DOHH2 (cell line): Measurements from ENCODE around the gene PAK2.

Experiments
- EZH2phosphoT487 ChIP-seq: fragments of 200-600 bp; sonication (generic); IDR thresholded peaks from 2 replicates; pipeline ENCODE4 v1.6.1; 2017; ENCODE audit warnings: borderline replicate concordance, mild to moderate bottlenecking, antibody characterized with exemption, low read length, moderate library complexity, mixed read lengths
- TF ChIP-seq, protein P1 (sequence below): fragments of 200-600 bp; sonication (generic); IDR thresholded peaks from one replicate; pipeline ENCODE4 v1.5.1; 2014; ENCODE audit warnings: antibody characterized with exemption, mild to moderate bottlenecking, low read depth, low read length; ENCODE audit not compliant: poor library complexity, severe bottlenecking

DNA sequence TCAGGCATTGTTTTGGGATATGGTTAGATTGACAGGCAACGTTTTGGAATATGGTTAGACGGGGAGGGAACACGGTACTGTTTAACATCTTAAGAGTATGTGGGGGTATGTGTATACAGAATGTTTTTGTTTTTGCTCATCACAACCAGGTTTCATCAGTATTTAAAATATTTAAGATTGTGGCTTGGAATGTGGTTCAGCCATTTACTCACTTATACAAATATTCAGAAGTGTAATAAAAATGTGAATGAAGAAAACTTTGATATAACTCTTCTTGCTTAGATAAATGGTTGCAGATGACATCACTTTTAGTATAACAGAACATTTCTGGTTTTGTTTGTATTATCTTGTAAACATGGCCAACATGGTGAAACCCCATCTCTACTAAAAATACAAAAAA, 3.9 kb upstream of the PAK2 start:
- TF ChIP-seq, protein P1, sequence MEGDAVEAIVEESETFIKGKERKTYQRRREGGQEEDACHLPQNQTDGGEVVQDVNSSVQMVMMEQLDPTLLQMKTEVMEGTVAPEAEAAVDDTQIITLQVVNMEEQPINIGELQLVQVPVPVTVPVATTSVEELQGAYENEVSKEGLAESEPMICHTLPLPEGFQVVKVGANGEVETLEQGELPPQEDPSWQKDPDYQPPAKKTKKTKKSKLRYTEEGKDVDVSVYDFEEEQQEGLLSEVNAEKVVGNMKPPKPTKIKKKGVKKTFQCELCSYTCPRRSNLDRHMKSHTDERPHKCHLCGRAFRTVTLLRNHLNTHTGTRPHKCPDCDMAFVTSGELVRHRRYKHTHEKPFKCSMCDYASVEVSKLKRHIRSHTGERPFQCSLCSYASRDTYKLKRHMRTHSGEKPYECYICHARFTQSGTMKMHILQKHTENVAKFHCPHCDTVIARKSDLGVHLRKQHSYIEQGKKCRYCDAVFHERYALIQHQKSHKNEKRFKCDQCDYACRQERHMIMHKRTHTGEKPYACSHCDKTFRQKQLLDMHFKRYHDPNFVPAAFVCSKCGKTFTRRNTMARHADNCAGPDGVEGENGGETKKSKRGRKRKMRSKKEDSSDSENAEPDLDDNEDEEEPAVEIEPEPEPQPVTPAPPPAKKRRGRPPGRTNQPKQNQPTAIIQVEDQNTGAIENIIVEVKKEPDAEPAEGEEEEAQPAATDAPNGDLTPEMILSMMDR = no peak
- no peak for TF ChIP-seq EZH2phosphoT487
